AG08396 (cell line): ENCODE results near the gene CCDC192.
"Not testable (repeated sequence)": the region's sequence is repeated elsewhere in the genome, so short reads cannot be mapped to it uniquely, and the experiment has no call there.

Experiments
- DNase-seq: peaks from one replicate; pipeline ENCODE4 v3.0.0; 2012; ENCODE audit warnings: low spot score, mixed read lengths

Gene CCDC192

GRCh38 chr5:127846884-127847283 is 143.7 kb downstream of the CCDC192 start:
- DNase-seq, result no peak

GRCh38 chr5:127847641-127848040 is 144.4 kb downstream of the CCDC192 start:
- not testable (repeated sequence) for DNase-seq

GRCh38 chr5:127848098-127848497 is 144.9 kb downstream of the CCDC192 start:
- DNase-seq, result no peak

- DNase-seq, result no peak
Measured at GRCh38 chr5:127849408-127849807, 146.2 kb downstream of the CCDC192 start.

GRCh38 chr5:127849891-127850290 is 146.7 kb downstream of the CCDC192 start:
- no peak for DNase-seq

- no peak for DNase-seq
Measured at GRCh38 chr5:127851964-127852363, 148.8 kb downstream of the CCDC192 start.

GRCh38 chr5:127854520-127854919 is 151.3 kb downstream of the CCDC192 start:
- no peak for DNase-seq

- DNase-seq, result no peak
Measured at GRCh38 chr5:127856292-127856691, 153.1 kb downstream of the CCDC192 start.

- no peak for DNase-seq
Measured at GRCh38 chr5:127858116-127858784, 155.1 kb downstream of the CCDC192 start.

- DNase-seq, result no peak
Measured at GRCh38 chr5:127860291-127860690, 157.1 kb downstream of the CCDC192 start.

- DNase-seq, result no peak
Measured at GRCh38 chr5:127863161-127863560, 160.0 kb downstream of the CCDC192 start.

- DNase-seq, result no peak
Measured at GRCh38 chr5:127863610-127864395, 160.6 kb downstream of the CCDC192 start.

GRCh38 chr5:127864511-127864910 is 161.3 kb downstream of the CCDC192 start:
- no peak for DNase-seq

- no peak for DNase-seq
Measured at GRCh38 chr5:127865273-127865672, 162.1 kb downstream of the CCDC192 start.

GRCh38 chr5:127867022-127867783 is 164.0 kb downstream of the CCDC192 start:
- no peak for DNase-seq

GRCh38 chr5:127870914-127871313 is 167.7 kb downstream of the CCDC192 start:
- peak; percentile 16 for DNase-seq

- no peak for DNase-seq
Measured at GRCh38 chr5:127871503-127872153, 168.4 kb downstream of the CCDC192 start.

- DNase-seq, result no peak
Measured at GRCh38 chr5:127872494-127872893, 169.3 kb downstream of the CCDC192 start.

GRCh38 chr5:127875235-127876021 is 172.2 kb downstream of the CCDC192 start:
- peak; percentile 14 for DNase-seq

GRCh38 chr5:127876384-127876783 is 173.2 kb downstream of the CCDC192 start:
- no peak for DNase-seq

- DNase-seq, result peak; percentile 40
Measured at GRCh38 chr5:127878174-127878750, 175.1 kb downstream of the CCDC192 start.
